Stimulated activated CD8-positive, alpha-beta memory T cell treated with anti-CD3 and anti-CD28 coated beads, Interleukin-7, amount 100 ng/mL, for 24 hours (primary cell): ENCODE measurements around the gene SLC12A5.
"Not testable (repeated sequence)": the region's sequence is repeated elsewhere in the genome, so short reads cannot be mapped to it uniquely, and the experiment has no call there.

Experiments used
- DNase-seq: peaks from one replicate; pipeline ENCODE4 v3.0.0-alpha.2; 2020; ENCODE audit warnings: low read depth

Gene SLC12A5

DNA sequence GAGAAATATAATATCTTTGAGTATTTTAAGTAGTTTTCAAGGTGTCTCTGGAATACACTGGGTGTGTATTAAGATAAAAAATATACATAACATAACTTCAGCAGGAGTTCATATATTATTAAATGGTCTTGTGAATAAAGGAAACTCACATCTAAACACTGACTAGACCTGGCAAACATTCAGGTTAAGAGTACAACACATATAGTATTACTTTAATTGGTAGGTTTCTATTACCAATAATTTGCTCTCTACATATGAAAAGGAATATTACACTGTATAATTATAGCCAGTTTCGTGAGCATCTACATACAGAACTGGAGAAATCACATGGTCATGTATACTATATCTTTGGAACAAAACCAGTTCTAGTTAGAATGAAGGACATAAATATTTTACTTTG lies 52.1 kb downstream of the SLC12A5 start:
- no peak for DNase-seq

DNA sequence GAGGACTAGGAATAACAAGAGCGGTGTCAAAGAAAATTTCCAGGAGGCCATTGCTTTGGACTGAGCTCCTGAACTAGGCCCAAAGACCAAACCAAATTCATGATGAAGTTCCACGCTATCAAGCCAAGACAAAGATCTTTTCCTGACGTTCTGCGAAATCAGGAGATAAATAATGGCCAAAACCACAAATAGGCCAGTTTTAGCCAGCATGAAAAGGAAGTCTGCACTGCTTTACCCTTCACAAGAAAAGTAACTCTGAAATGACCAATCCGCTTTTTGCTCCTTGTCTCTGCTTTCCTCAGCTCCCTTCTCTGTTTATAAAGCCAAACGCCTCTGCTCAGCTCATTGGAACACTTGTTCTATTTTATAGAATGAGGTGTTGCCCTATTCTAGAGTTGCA lies 54.1 kb downstream of the SLC12A5 start:
- DNase-seq = no peak

DNA sequence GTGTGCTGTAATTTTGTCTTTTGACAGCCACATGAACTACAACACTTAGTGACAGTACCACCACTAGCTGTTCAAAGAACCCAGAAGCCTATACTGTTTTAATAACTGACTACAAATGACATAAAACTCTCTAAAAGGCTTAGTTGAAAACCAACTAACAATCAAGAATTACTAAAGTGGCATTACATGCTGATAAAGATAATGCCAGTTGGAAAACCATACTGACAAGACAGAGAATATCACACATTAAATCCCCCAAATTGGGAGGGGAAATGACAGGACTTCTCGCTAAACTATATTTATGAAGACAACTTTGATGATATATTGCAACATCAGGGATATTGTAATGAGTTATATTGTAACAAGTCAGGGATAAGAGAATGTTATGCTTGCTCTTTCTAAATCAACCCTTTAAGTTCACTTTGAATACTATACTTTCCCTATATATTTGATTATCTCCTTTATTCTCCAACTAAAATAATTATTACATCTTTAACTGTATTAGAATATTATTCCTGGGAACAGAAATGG lies 54.6 kb downstream of the SLC12A5 start:
- no peak for DNase-seq

DNA sequence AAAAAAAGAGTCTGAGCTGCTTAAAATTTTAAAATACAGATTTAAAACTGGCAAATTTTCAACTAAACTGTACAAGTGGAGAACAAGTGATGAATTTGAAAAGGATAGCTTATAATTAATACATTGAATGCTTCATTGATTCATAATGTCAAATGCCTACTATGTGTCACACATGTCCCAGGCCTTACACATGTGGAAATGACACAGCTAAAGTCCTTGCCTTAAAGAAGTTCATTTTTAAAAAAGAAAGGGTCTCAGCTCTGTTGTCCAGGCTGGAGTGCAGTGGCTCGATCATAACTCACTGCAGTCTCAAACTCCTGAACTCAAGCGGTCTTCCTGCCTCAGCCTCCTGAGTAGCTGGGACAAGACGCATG lies 55.8 kb downstream of the SLC12A5 start:
- DNase-seq = no peak

DNA sequence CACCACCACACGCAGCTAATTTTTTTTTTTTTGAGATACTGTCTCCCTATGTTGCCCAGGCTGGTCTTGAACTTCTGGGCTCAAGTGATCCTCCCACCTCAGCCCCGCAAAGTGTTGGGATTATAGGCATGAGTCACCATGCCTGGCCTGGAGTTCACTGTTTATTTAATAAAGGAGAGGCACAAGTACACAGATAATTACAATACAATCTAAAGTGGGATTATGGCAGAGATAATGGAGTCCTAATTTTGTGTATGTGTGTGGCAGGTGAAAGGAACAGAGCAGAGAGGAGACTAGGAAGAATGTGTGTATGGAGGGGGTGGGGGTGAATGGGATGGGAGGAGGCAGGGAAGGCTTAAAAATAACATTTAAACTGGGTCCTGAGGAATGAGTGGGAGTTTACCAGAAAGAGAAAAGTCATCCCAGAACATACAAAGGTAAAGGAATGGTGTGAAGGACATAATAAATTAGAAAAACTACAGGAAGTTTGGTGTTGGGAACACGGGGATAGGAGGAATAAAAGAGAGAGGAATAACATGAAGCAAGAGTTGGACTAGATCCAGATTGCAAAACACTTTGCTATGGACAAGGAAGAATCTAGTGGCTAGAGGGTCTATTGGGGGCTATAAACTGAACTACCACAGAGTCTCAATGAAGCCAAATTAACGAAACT lies 56.3 kb downstream of the SLC12A5 start:
- no peak for DNase-seq

DNA sequence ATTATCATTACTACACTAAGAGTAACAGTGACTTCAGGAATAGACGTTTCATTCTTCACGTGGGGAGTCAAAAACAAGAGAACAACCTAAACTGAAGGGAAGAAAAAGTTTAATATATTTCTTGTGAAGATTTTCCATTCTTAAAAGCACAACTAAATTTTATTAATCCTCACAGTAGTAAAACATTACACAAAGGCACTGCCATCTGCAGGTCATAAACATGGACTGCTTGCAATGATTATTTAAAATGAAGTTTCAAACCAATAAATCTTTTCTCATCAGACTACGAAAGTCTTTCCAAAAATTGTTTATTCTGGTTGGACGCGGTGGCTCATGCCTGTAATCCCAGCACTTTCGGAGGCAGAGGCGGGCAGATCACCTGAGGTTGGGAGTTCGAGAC lies 58.1 kb downstream of the SLC12A5 start:
- no peak for DNase-seq

DNA sequence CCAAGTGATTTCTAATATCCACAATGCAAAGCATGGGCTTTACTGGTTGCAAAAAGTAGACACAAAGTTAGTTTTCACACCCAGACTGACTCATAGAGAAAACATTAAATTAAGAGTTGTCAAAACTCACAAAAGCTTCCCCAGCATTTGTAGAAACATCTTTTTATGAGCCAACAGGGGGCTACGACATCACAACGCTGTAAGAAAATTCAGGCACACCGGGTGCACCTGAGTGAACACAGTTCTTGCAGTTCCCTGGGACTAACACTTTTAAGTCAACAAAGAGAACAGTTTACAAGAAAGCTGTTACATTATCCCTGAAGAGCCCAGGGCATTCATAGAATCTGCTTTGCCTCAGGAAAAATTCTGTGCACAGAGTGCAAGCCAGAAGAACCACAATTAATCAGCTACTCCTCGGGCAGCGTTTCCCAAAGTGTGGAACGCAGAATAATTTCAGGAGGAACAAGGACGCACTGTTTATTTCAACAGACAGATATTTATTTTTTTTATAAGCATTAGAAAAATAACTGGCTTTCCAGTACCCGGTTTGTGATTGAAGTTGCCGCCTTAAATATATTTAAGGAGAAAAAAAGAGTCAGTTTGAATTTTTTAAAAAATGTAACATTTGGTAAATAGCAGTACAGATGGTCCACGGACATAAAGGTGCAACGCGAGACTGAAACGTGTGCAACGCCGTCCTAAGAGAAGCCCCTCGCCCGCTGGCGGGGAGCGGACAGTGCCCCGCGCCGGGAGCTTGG lies 59.6 kb downstream of the SLC12A5 start:
- no peak for DNase-seq

DNA sequence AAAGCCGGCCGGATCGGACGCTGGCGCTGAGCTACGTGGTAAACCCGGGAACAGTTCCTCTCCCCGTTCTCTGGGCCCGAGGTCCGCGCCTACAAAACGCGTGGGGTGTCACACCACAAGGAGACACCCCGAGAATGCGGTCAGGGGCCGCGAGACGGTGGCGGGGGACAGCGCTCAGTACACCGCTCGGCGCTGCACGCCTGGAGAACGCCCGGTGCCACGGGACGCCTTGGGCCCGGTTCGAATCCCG lies 60.1 kb downstream of the SLC12A5 start:
- DNase-seq = peak; percentile 30

DNA sequence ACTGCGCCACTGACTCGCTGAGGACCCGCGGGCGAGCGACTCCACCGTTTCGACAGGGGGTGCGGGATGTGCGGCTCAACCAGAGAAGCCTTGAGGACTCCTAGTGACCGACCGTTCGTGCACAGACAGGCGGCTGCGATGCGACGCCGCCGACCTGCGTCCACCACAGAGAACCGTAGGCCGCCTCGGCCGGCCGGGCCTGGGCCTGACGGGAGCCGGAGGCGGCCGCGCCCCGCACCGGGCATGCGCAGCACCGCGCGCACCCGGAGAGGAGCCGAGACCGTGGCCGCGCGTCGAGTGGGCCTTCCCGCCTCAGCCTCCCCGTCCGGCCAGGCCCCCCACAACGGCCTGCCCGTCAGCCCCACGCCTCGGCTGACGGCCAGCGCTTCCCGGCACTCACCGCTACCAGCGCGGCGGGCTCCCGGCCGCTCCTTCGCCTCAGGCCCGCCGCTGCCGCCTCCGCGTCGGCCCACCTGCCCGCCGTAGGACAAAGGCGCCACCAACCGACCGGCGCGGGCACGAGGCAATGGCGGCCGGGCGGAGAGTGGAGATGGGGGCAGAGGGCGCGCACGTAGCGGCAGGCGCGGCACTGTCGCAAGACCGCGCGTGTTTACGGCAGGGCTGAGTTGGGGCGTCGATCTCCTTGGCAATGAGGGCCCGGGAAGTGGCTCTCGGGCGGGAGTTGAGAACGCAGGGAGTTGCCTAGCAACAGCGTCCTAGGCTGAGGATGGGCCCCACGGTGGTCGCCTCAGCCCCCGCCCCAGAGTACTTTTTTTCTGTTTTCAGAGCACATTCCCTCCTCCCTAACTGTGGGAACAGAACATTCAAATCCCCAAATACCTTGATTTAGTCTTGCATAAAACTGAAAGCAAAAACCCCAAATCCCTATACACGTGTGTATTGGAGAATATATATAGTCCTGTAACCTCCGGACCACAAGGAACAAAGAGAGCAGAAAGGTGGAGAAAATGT lies 60.7 kb downstream of the SLC12A5 start, which contains the start of gene NCOA5:
Gene NCOA5, minus strand, starts transcription at position 546 of the 972 bp plus-strand sequence. CDS start 10,538 bp downstream, outside the sequence.
- DNase-seq = peak; percentile 82

DNA sequence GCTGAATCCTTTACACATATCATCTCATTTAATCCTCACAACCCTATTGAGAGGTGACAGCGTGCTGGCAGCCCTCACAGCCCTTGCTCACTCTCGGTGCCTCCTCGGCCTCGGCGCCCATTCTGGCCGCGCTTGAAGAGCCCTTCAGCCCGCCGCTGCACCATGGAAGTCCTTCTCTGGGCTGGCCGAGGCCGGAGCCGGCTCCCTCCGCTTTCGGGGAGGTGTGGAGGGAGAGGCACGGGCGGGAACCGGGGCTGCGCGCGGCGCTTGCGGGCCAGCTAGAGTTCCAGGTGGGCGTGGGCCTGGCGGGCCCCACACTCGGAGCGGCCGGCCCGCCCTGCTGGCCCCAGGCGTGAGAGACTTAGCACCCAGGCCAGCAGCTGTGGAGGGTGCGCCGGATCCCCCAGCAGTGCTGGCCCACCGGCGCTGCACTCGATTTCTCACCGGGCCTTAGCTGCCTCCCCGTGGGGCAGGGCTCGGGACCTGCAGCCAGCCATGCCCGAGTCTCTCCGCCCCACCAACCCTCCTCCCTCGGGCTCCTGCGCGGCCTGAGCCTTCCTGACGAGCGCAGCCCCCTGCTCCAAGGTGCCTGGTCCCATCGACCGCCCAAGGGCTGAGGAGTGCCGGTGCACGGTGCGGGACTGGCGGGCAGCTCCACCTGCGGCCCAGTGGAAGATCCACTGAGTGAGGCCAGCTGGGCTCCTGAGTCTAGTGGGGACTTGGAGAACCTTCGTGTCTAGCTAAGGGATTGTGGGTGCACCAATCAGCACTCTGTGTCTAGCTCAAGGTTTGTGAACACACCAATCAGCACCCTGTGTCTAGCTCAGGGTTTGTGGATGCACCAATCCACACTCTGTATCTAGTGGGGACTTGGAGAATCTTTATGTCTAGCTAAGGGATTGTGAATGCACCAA lies 62.9 kb downstream of the SLC12A5 start:
- not testable (repeated sequence) for DNase-seq

DNA sequence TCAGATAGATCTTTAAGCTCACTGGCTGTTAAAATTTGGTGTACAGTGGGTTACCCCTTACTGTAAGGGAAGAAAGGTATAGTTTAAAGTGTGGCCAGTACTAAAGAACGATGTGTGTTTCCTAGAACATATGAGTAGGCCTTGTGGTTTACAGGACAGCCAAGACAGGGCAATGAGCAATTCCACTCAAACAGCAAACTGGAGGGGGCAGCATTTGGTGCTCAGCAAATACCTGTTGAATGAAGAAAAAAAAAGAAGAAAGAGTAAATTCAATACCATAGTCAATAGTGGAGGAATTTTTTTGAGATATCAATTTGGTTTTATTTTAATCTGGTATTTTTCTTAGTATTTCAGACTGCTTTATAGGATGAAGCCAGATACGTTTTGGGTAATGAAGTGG lies 64.5 kb downstream of the SLC12A5 start:
- DNase-seq = no peak

DNA sequence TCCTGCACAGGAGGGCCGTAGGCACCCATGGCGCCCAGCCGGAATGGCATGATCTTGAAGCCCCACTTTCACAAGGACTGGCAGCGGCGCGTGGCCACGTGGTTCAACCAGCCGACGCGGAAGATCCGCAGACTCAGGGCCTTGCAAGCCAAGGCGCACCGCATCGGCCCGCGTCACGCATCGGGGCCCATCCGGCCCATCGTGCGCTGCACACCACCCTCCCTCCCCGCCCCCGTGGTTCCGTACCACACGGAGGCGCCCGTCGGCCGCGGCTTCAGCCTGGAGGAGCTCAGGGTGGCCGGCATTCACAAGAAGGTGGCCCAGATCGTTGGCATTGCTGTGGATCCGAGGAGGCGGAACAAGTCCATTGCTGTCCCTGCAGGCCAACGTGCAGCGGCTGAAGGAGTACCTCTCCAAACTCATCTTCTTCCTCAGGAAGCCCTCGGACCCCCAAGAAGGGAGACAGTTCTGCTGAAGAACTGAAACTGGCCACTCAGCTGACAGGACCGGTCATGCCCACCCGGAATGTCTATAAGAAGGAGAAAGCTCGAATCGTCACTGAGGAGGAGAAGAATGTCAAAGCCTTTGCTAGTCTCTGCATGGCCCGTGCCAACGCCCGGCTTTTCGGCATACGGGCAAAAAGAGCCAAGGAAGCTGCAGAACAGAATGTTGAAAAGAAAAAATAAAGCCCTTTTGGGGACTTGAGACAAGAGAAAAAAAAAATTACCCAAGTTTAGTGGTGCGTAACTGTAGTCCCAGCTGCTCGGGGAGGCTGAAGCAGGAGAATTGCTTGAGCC lies 70.7 kb downstream of the SLC12A5 start:
- DNase-seq = no peak

DNA sequence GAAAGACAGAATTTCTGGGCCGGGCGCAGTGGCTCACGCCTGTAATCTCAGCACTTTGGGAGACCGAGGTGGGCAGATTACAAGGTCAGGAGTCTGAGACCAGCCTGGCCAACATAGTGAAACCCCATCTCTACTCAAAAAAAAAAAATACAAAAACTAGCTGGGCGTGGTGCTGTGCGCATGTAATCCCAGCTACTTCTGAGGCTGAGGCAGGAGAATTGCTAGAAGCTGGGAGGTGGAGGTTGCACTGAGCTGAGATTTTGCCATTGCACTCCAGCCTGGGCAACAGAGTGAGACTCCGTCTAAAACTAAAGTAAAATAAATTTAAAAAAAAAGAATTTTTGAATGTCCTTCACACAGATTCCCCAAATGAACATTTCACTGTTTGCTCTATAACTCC lies 71.4 kb downstream of the SLC12A5 start:
- DNase-seq = not testable (repeated sequence)

DNA sequence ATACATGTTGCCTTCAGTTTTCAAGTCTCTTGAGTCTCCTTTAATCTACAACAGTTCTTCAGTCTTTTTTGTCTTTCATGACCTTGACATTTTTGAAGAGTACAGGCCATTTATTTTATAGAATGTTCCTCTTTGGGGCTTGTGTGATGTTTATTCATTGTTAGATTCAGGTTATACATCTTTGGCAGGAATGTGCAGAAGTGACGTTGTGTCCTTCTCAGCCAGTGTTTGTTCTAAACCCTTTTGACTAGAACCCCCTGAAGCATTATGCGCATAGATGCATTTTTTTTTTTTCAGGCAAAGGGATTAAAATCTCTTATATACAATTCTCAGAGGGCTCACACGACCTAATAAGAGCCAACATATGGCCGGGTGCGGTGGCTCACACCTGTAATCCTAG lies 72.0 kb downstream of the SLC12A5 start:
- no peak for DNase-seq

DNA sequence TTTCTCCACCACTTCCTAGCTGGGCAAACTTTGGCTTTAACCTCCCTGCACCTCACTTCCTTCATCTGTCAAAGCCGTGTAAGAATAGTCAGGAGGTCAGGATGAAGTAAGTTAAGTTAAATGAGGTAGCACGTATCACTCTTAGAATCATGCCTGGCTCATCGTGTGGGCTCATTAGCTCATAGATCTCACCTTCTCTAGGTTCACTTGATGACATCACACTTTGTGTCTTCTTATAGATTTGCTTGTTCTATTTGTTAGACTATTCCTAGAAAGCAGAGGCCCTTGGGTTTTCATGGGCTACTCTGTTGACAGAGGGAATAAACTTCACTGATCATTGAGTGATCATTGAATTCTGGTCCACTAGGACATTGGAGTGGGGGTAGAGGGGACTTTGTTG lies 72.9 kb downstream of the SLC12A5 start:
- DNase-seq = no peak

DNA sequence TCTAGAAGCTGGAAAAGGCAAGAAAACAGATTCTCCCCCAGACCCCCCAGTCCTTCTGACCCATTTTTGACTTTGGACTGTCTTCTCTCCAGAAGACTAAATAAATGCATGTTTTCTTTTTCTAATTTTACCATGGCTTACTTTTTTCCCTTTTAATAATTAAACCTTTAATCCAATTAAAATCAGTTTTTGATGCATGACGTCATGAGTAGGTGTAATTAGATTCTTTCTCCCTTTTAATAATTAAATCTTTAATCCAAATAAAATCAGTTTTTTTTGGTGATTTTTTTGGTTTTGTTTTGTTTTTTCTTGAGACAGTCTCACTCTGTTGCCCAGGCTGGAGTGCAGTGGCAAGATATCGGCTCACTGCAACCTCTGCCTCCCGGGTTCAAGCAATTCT lies 73.9 kb downstream of the SLC12A5 start:
- DNase-seq = no peak

DNA sequence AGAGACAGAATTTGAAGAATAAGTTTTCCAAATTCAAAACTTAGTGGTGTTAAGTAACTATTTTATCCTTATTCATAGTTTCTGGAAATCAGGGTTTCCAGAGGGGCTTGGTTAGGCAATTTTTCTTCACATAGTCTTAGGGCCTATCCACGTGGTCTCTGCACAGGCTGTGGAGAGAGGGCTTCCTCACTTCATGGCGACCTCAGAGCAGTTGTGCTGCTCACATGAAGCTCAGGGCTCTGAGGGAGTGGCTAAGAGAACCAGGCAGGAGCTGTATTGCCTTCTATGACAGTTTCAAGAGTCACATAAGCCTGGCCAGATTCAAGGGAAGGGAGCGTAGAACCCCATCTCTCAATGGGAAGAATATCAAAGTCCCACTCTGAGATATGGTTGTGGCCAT lies 75.2 kb downstream of the SLC12A5 start:
- no peak for DNase-seq

DNA sequence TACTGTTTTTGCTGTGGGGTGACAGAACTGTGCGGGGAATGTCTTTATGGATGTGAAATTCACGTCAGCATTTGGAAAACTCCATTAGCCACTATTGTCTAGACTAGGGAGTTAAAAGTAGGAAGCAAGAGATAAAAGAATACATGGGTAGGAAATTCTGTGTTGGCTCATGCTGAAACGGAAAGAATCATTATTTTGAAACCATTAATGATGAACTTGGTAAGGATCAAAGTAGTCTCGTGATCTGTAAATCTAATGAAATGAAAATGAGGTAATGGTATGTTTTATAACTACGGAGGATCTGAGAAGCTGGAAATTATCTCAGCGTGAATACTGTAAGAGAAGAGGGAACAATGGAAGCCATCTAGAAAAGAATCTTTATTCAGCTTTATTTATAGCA lies 78.0 kb downstream of the SLC12A5 start:
- no peak for DNase-seq

DNA sequence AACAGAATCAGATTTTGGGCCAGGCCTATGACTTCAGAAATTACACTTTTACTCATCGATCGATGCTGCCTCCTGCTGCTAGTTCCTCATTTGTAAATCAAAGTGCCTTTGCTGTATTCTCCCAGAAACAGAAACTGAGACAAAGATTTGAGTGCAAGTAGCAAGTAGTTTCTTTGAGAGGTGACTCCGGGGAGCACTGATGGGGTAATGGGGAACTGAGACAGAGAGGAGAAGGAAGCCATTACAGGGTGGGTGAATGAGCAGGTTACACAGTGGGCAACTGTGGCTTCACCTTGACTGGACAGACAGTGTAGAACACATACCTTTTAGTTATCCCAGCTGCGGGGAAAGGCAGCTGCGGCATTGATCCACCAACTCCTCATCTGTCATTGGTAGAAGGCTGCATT lies 79.4 kb downstream of the SLC12A5 start:
- DNase-seq = no peak

DNA sequence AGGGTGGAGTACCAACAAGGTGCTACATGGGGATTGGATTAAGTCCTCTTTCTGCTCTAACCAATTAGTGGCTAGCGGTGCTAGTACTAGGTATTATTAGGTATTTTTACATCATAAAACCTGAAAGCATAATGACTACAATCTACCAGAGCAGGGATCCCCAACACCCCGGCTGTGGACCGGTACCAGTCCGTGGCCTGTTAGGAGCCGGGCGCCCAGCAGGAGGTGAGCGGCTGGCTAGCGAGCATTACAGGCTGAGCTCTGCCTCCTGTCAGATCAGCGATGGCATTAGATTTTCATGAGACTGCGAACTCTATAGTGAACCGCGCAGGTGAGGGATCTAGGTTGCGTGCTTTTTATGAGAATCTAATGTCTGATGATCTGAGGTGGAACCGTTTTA lies 80.0 kb downstream of the SLC12A5 start:
- DNase-seq = no peak
